ENCODE results near the gene ZFX. TPM values are rescaled to one million over a fixed set of nuclear protein-coding genes. Genes with fewer than 3 reads are reported as not detected.
"Not testable (repeated sequence)": the region's sequence is repeated elsewhere in the genome, so short reads cannot be mapped to it uniquely, and the experiment has no call there.

The ZFX gene
- total RNA-seq, 1 experiment from 2014 or later, result 14.2 TPM

- in situ Hi-C loops (cut with HindIII; ENCODE audit: low sequenced_read_pairs), result no loop called here
- DNase-seq (ENCODE audit: low spot score), result peak; percentile 83
These were observed 692 bp downstream of the ZFX start for GRCh38 chrX:24150051-24150790.

GRCh38 chrX:24150898-24151297, 1.4 kb downstream of the ZFX start:
- in situ Hi-C loops (cut with HindIII; ENCODE audit: low sequenced_read_pairs), result no loop called here
- peak; percentile 9 for DNase-seq (ENCODE audit: low spot score)

GRCh38 chrX:24151513-24151912, 2.0 kb downstream of the ZFX start:
- in situ Hi-C loops (cut with HindIII; ENCODE audit: low sequenced_read_pairs), result no loop called here
- no peak for DNase-seq (ENCODE audit: low spot score)

GRCh38 chrX:24153178-24153795, 3.8 kb downstream of the ZFX start:
- in situ Hi-C loops (cut with HindIII; ENCODE audit: low sequenced_read_pairs), result no loop called here
- DNase-seq (ENCODE audit: low spot score), result peak; percentile 11

- in situ Hi-C loops (cut with HindIII; ENCODE audit: low sequenced_read_pairs), result no loop called here
- no peak for DNase-seq (ENCODE audit: low spot score)
These were observed 4.3 kb downstream of the ZFX start for GRCh38 chrX:24153796-24154189.

GRCh38 chrX:24154490-24155034, 5.0 kb downstream of the ZFX start:
- in situ Hi-C loops (cut with HindIII; ENCODE audit: low sequenced_read_pairs), result no loop called here
- no peak for DNase-seq (ENCODE audit: low spot score)

- in situ Hi-C loops (cut with HindIII; ENCODE audit: low sequenced_read_pairs); DNase-seq (ENCODE audit: low spot score): not testable (repeated sequence)
These were observed 6.2 kb downstream of the ZFX start for GRCh38 chrX:24155747-24156146.

- no peak for DNase-seq (ENCODE audit: low spot score)
- in situ Hi-C loops (cut with HindIII; ENCODE audit: low sequenced_read_pairs), result no loop called here
These were observed 6.6 kb downstream of the ZFX start for GRCh38 chrX:24156177-24156576.

- DNase-seq (ENCODE audit: low spot score), result no peak
- in situ Hi-C loops (cut with HindIII; ENCODE audit: low sequenced_read_pairs), result no loop called here
These were observed 9.4 kb downstream of the ZFX start for GRCh38 chrX:24158881-24159280.

GRCh38 chrX:24166078-24166477, 16.5 kb downstream of the ZFX start:
- in situ Hi-C loops (cut with HindIII; ENCODE audit: low sequenced_read_pairs), result no loop called here

GRCh38 chrX:24167719-24168472, 18.4 kb downstream of the ZFX start:
- no peak for DNase-seq (ENCODE audit: low spot score)
- in situ Hi-C loops (cut with HindIII; ENCODE audit: low sequenced_read_pairs), result no loop called here

More at GRCh38 chrX:24166078-24166477, 16.5 kb downstream of the ZFX start:
- DNase-seq (ENCODE audit: low spot score), result no peak

- in situ Hi-C loops (cut with HindIII; ENCODE audit: low sequenced_read_pairs), result no loop called here
- no peak for DNase-seq (ENCODE audit: low spot score)
These were observed 19.3 kb downstream of the ZFX start for GRCh38 chrX:24168807-24169206.

GRCh38 chrX:24169211-24169610, 19.7 kb downstream of the ZFX start:
- in situ Hi-C loops (cut with HindIII; ENCODE audit: low sequenced_read_pairs), result no loop called here

GRCh38 chrX:24173115-24173847, 23.8 kb downstream of the ZFX start:
- no peak for DNase-seq (ENCODE audit: low spot score)
- in situ Hi-C loops (cut with HindIII; ENCODE audit: low sequenced_read_pairs), result no loop called here

More at GRCh38 chrX:24169211-24169610, 19.7 kb downstream of the ZFX start:
- DNase-seq (ENCODE audit: low spot score), result no peak

GRCh38 chrX:24175276-24175675, 25.7 kb downstream of the ZFX start:
- no peak for DNase-seq (ENCODE audit: low spot score)
- in situ Hi-C loops (cut with HindIII; ENCODE audit: low sequenced_read_pairs), result no loop called here

GRCh38 chrX:24178441-24178840, 28.9 kb downstream of the ZFX start:
- in situ Hi-C loops (cut with HindIII; ENCODE audit: low sequenced_read_pairs), result no loop called here
- DNase-seq (ENCODE audit: low spot score), result no peak

GRCh38 chrX:24184018-24184417, 34.5 kb downstream of the ZFX start:
- no peak for DNase-seq (ENCODE audit: low spot score)
- in situ Hi-C loops (cut with HindIII; ENCODE audit: low sequenced_read_pairs), result no loop called here

- in situ Hi-C loops (cut with HindIII; ENCODE audit: low sequenced_read_pairs), result no loop called here
- DNase-seq (ENCODE audit: low spot score), result no peak
These were observed 37.0 kb downstream of the ZFX start for GRCh38 chrX:24186483-24186882.

GRCh38 chrX:24186986-24187385, 37.5 kb downstream of the ZFX start:
- in situ Hi-C loops (cut with HindIII; ENCODE audit: low sequenced_read_pairs), result no loop called here

More at GRCh38 chrX:24186986-24187385, 37.5 kb downstream of the ZFX start:
- DNase-seq (ENCODE audit: low spot score), result no peak

Measured in G401 (cell line).